IMR-90 (cell line): ENCODE results near the gene SAMD8. TPM values are rescaled to one million over a fixed set of nuclear protein-coding genes. Genes with fewer than 3 reads are reported as not detected.
"Not testable (repeated sequence)": the region's sequence is repeated elsewhere in the genome, so short reads cannot be mapped to it uniquely, and the experiment has no call there.

Experiments used
- ATAC-seq: fragments of 200-7000 bp; cut with Tn5 transposase; 2 replicates; pipeline ENCODE4 v1.9.1; 2020; ENCODE audit warnings: low read depth, mild to moderate bottlenecking, moderate library complexity
- BruUV-seq: library from RNA; stranded (reverse); fragments of 400-500 nt; replicated peaks from 2 replicates; lab custom pipeline; 2021; lab: Mats Ljungman, UMichigan
- CTCF ChIA-PET: fragments of 300-600 bp; formaldehyde crosslinking; extraction: SDS; loops from one replicate; lab custom pipeline; 2021; ENCODE audit warnings: antibody characterized with exemption; lab: Yijun Ruan, JAX
- POLR2A ChIA-PET: fragments of 300-600 bp; sonication (Branson Sonifier 250); formaldehyde crosslinking; loops from one replicate; lab custom pipeline; 2022; ENCODE audit warnings: antibody characterized with exemption; ENCODE audit not compliant: unreplicated experiment; lab: Charles Lee
- DNase-seq: peaks from one replicate; pipeline ENCODE4 v3.0.0; 2013
- H2AFZ ChIP-seq: replicated peaks from 2 replicates; pipeline ENCODE3; 2013; ENCODE audit warnings: low read length, mild to moderate bottlenecking; ENCODE audit not compliant: poor library complexity
- H2AK5ac ChIP-seq: 2 replicates; pipeline ENCODE4 v1.6.1; 2013; ENCODE audit warnings: low read depth, low read length, inconsistent platforms
- H2AK9ac ChIP-seq: replicated peaks from 2 replicates; pipeline ENCODE3; 2013; ENCODE audit warnings: mild to moderate bottlenecking, low read depth, low read length, moderate library complexity; ENCODE audit not compliant: poor library complexity
- H2BK120ac ChIP-seq: 2 replicates; pipeline ENCODE4 v1.6.1; 2013; ENCODE audit warnings: low read depth, low read length, inconsistent platforms
- H2BK15ac ChIP-seq: 3 replicates; pipeline ENCODE4 v1.6.1; 2013; ENCODE audit warnings: low read depth, low read length, inconsistent platforms
- H2BK20ac ChIP-seq: 2 replicates; pipeline ENCODE4 v1.6.1; 2013; ENCODE audit warnings: low read depth, mild to moderate bottlenecking, inconsistent platforms, low read length, moderate library complexity
- H2BK5ac ChIP-seq: 2 replicates; pipeline ENCODE4 v1.6.1; 2013; ENCODE audit warnings: mild to moderate bottlenecking, low read depth, low read length, inconsistent platforms; ENCODE audit not compliant: poor library complexity, severe bottlenecking
- H3K14ac ChIP-seq: replicated peaks from 2 replicates; pipeline ENCODE4 v1.6.1; 2013; ENCODE audit warnings: low read depth, low read length, inconsistent platforms
- H3K18ac ChIP-seq: 2 replicates; pipeline ENCODE4 v1.6.1; 2013; ENCODE audit warnings: low read depth, low read length, control low read depth
- H3K23ac ChIP-seq: 2 replicates; pipeline ENCODE4 v1.6.1; 2013; ENCODE audit warnings: low read depth, low read length, inconsistent platforms
- H3K27ac ChIP-seq: 2 replicates; pipeline ENCODE4 v1.5.1; 2013; ENCODE audit warnings: mild to moderate bottlenecking, control low read depth, low read length; ENCODE audit not compliant: insufficient read depth
- H3K27me3 ChIP-seq: 2 replicates; pipeline ENCODE4 v1.6.1; 2013; ENCODE audit warnings: low read length; ENCODE audit not compliant: control insufficient read depth, insufficient read depth
- H3K36me3 ChIP-seq: 2 replicates; pipeline ENCODE4 v1.6.1; 2013; ENCODE audit warnings: low read length, mixed read lengths; ENCODE audit not compliant: control insufficient read depth, insufficient read depth
- H3K4ac ChIP-seq: 2 replicates; pipeline ENCODE4 v1.6.1; 2013; ENCODE audit warnings: low read depth, low read length, inconsistent platforms
- H3K4me1 ChIP-seq: 2 replicates; pipeline ENCODE4 v1.6.1; 2013; ENCODE audit warnings: low read length, mixed read lengths; ENCODE audit not compliant: control insufficient read depth, insufficient read depth
- H3K4me2 ChIP-seq: 2 replicates; pipeline ENCODE4 v1.6.1; 2013; ENCODE audit warnings: low read depth, mild to moderate bottlenecking, control low read depth, low read length, moderate library complexity
- H3K4me3 ChIP-seq: 2 replicates; pipeline ENCODE4 v1.5.1; 2013; ENCODE audit warnings: low read depth, mild to moderate bottlenecking, control low read depth, low read length, moderate library complexity; ENCODE audit not compliant: insufficient read depth
- H3K56ac ChIP-seq: 2 replicates; pipeline ENCODE4 v1.6.1; 2013; ENCODE audit warnings: low read length, inconsistent platforms; ENCODE audit not compliant: insufficient read depth; ENCODE audit errors: extremely low read depth
- H3K79me1 ChIP-seq, 2 experiments: 2 replicates each; pipeline ENCODE4 v1.6.1; 2013; ENCODE audit warnings: low read length in 2 of 2, inconsistent platforms in 1 of 2, low read depth in 1 of 2
- H3K9ac ChIP-seq: 2 replicates; pipeline ENCODE4 v1.6.1; 2013; ENCODE audit warnings: low read depth, low read length, control low read depth
- H3K9me1 ChIP-seq: 2 replicates; pipeline ENCODE4 v1.6.1; 2013; ENCODE audit warnings: low read length, inconsistent platforms; ENCODE audit not compliant: insufficient read depth
- H3K9me3 ChIP-seq: 2 replicates; pipeline ENCODE4 v1.6.1; 2013; ENCODE audit warnings: low read length; ENCODE audit not compliant: control insufficient read depth, insufficient read depth
- H4K20me1 ChIP-seq: 2 replicates; pipeline ENCODE4 v1.6.1; 2013; ENCODE audit warnings: low read length, inconsistent platforms; ENCODE audit not compliant: insufficient read depth
- H4K5ac ChIP-seq: 2 replicates; pipeline ENCODE4 v1.6.1; 2013; ENCODE audit warnings: mild to moderate bottlenecking, low read depth, low read length, control low read depth
- H4K8ac ChIP-seq, 2 experiments: 2 replicates each; pipeline ENCODE4 v1.6.1; 2013; ENCODE audit warnings: low read depth in 2 of 2, low read length in 2 of 2, control low read depth in 1 of 2, inconsistent platforms in 1 of 2
- H4K91ac ChIP-seq: 2 replicates; pipeline ENCODE4 v1.6.1; 2013; ENCODE audit warnings: low read depth, low read length, inconsistent platforms; ENCODE audit not compliant: insufficient read depth
- CEBPB ChIP-seq: IDR thresholded peaks from 2 replicates; pipeline ENCODE4 v1.6.1; 2012; ENCODE audit warnings: low read depth, low read length, improper control_type of control experiment
- ELK1 ChIP-seq: fragments of 150-350 bp; IDR thresholded peaks from 2 replicates; pipeline ENCODE4 v1.6.1; 2016; ENCODE audit warnings: low read depth, mild to moderate bottlenecking, low read length, moderate library complexity, borderline replicate concordance
- WGBS, 2 experiments: methylation state at CpG; one replicate each; pipeline versions ENCODE4 v1.1.5 to v1.1.7; 2013; ENCODE audit warnings: missing lambda C conversion rate in 2 of 2; ENCODE audit not compliant: insufficient read length in 1 of 2; ENCODE audit errors: extremely low coverage in 2 of 2; 5-methylcytosine and 5-hydroxymethylcytosine counted together
- dilution Hi-C: fragments of 300-500 bp; cut with HindIII; formaldehyde crosslinking; loops from one replicate; pipeline ENCODE4 v1.14.3; 2018; ENCODE audit warnings: low sequenced_read_pairs; ENCODE audit not compliant: unreplicated experiment
- in situ Hi-C: fragments of 300-500 bp; cut with MboI; formaldehyde crosslinking; loops from 3 replicates; pipeline ENCODE4 v1.14.3; 2019; ENCODE audit warnings: low sequenced_read_pairs, inconsistent platforms, mixed read lengths
- intact Hi-C: fragments of 100-400 bp; cut with micrococcal nuclease; formaldehyde crosslinking; loops from 2 replicates; pipeline ENCODE4 v1.10.0; 2022
- polyA plus RNA-seq, 3 experiments: library from polyadenylated mRNA; depleted of rRNA; stranded (reverse); fragments of >200 nt; gene quantifications; 2 replicates each; pipeline ENCODE4 v1.2.3, GENCODE V29; 2012; ENCODE audit warnings: low replicate concordance in 1 of 3
- total RNA-seq: library from RNA; depleted of rRNA; stranded (reverse); fragments of >200 nt; gene quantifications from 2 replicates; pipeline ENCODE4 v1.2.3, GENCODE V29; 2012

SAMD8 gene
- total and polyA plus RNA-seq, 2 of the 4 experiments (the other 2 are of a cell fraction): 10.1 to 28.7 TPM

DNA sequence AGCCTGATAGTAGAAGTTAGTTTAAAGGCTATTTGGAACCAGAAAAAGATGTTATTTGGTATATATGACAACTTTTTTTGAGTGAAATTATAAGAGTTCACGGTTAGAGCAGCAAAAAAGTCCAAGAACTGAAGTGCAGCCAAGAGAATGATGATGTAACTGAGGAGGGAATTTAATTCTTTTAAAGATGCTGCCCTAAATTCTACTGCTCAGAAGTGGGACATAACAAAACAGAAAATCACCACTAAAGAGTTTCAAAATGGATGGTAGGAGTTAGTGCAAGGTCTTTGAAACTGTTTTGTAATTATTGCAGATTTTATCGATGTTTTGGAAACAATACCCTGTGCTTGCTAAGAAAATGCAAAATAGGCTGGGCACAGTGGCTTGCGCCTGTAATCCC, 6.5 kb downstream of the SAMD8 start:
- no peak overlapping the region for H2AK5ac ChIP-seq
- no peak overlapping the region for H3K14ac ChIP-seq
- peaks cover 57% of the 10 kb centered on the region for H4K20me1 ChIP-seq
- H3K23ac ChIP-seq: no peak overlapping the region
- H3K9ac ChIP-seq: no peak overlapping the region
- H2BK20ac ChIP-seq: no peak overlapping the region
- BruUV-seq: no TSS peak
- intact Hi-C loops (no loop called here), in situ Hi-C loops (no loop called here), dilution Hi-C loops (no loop called here)
- no peak overlapping the region for H2AK9ac ChIP-seq
- DNase-seq (peak; percentile 40), ATAC-seq (peak; percentile 34)
- POLR2A ChIA-PET: no interaction called here
- H3K9me1 ChIP-seq: peaks cover 8% of the 10 kb centered on the region
- H3K79me1 ChIP-seq: peaks cover 20 to 67% of the 10 kb centered on the region in 2 experiments
- TF ChIP-seq ELK1 (no peak), CEBPB (0 out of 2 replicates have a peak, but pooled peaks have one; percentile 24)
- no peak overlapping the region for H3K4me3 ChIP-seq
- H3K9me3 ChIP-seq: no peaks in the 10 kb centered on the region
- H2AFZ ChIP-seq: no peak overlapping the region
- H3K27me3 ChIP-seq: no peaks in the 10 kb centered on the region
- H3K4me1 ChIP-seq: peaks cover 5% of the 10 kb centered on the region; the same call in 1 of the 2 replicates
- CTCF ChIA-PET: no interaction called here
- no peak overlapping the region for H2BK5ac ChIP-seq
- 100% methylated on average over 1 of the region's 3 CpGs; no CpG with 5 or more reads in 1 of the 2 experiments for WGBS, 2 experiments
- H2BK120ac ChIP-seq: no peak overlapping the region
- H3K4ac ChIP-seq: no peak overlapping the region
- no peaks in the 10 kb centered on the region for H3K36me3 ChIP-seq
- no peak overlapping the region for H3K27ac ChIP-seq
- H3K4me2 ChIP-seq: no peak overlapping the region
- H2BK15ac ChIP-seq: no peak overlapping the region
- no peak overlapping the region for H4K5ac ChIP-seq
- H3K56ac ChIP-seq: no peak overlapping the region
- no peak overlapping the region for H4K8ac ChIP-seq
- no peak overlapping the region for H3K18ac ChIP-seq
- no peak overlapping the region for H4K91ac ChIP-seq

DNA sequence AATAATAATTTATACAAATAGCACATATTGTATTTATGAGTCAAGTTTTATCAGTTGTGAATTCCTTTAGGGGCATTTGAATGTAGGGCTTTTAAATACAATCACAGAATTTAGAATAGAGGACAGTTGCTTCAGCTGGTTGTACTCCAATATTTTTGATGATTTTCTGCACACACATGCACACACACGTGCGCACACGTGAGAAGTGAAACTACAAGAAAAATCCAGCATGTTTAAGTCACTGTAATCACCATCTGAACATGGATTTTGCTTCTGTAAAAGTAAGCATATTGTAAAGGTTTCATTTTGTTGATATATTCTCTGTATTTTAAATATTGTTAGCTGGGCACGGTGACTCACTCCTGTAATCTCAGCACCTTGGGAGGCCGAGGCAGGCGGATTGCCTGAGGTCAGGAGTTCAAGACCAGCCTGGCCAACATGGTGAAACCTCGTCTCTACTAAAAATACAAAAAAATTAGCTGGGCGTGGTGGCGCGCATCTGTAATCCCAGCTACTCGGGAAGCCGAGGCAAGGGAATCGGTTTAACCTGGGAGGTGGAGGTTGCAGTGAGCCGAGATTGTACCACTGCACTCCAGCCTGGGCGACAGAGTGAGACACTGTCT, 8.1 kb downstream of the SAMD8 start:
- H3K14ac ChIP-seq, H3K9ac ChIP-seq, intact Hi-C loops, DNase-seq, H4K8ac ChIP-seq, H3K4me2 ChIP-seq, H4K5ac ChIP-seq, H3K23ac ChIP-seq, H3K27me3 ChIP-seq, H2BK20ac ChIP-seq, H3K36me3 ChIP-seq, H2BK5ac ChIP-seq, H2AK9ac ChIP-seq, H4K91ac ChIP-seq, H3K27ac ChIP-seq, POLR2A ChIA-PET, H3K9me3 ChIP-seq, dilution Hi-C loops, H2BK120ac ChIP-seq, H3K4me3 ChIP-seq, H2BK15ac ChIP-seq, H3K18ac ChIP-seq, in situ Hi-C loops, H2AFZ ChIP-seq, H3K56ac ChIP-seq, ATAC-seq, BruUV-seq, H3K4me1 ChIP-seq, CTCF ChIA-PET, H2AK5ac ChIP-seq, H3K4ac ChIP-seq: not testable (repeated sequence)
- WGBS, 2 experiments: 80% methylated on average over 2 of the region's 15 CpGs; no CpG with 5 or more reads in 1 of the 2 experiments
- peaks cover 28 to 75% of the 10 kb centered on the region in 2 experiments for H3K79me1 ChIP-seq
- peaks cover 60% of the 10 kb centered on the region for H4K20me1 ChIP-seq
- peaks cover 11% of the 10 kb centered on the region for H3K9me1 ChIP-seq
